ENCODE results near the gene HCRT.

DNA sequence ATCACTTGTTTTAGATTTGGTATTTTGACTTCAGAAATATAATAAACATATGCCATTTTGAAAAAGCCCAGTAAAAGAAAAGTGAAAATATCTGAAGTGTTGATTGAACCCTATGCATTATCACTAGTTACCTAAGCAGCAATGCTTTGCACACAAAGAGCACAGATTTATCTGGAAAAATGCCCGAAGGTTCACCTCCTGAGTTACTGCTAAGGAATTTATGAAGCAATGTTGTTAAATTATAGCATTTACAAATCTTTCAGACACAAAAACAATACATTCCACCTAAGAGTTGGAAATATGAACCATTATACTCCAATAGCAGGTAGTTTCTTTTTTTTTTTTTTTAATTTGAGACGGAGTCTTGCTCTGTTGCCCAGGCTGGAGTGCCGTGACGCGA is 47.9 kb upstream of the HCRT start:
- no peak for TF ChIP-seq EZH2 (IDR thresholded peaks at IDR 0.05; ENCODE audit: insufficient read depth, low read length)
- TF ChIP-seq, protein P1, sequence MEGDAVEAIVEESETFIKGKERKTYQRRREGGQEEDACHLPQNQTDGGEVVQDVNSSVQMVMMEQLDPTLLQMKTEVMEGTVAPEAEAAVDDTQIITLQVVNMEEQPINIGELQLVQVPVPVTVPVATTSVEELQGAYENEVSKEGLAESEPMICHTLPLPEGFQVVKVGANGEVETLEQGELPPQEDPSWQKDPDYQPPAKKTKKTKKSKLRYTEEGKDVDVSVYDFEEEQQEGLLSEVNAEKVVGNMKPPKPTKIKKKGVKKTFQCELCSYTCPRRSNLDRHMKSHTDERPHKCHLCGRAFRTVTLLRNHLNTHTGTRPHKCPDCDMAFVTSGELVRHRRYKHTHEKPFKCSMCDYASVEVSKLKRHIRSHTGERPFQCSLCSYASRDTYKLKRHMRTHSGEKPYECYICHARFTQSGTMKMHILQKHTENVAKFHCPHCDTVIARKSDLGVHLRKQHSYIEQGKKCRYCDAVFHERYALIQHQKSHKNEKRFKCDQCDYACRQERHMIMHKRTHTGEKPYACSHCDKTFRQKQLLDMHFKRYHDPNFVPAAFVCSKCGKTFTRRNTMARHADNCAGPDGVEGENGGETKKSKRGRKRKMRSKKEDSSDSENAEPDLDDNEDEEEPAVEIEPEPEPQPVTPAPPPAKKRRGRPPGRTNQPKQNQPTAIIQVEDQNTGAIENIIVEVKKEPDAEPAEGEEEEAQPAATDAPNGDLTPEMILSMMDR (IDR thresholded peaks at IDR 0.05; ENCODE audit: insufficient read depth, low read depth, low read length): no peak
